Measurements from ENCODE around the gene MAP1B.

DNA sequence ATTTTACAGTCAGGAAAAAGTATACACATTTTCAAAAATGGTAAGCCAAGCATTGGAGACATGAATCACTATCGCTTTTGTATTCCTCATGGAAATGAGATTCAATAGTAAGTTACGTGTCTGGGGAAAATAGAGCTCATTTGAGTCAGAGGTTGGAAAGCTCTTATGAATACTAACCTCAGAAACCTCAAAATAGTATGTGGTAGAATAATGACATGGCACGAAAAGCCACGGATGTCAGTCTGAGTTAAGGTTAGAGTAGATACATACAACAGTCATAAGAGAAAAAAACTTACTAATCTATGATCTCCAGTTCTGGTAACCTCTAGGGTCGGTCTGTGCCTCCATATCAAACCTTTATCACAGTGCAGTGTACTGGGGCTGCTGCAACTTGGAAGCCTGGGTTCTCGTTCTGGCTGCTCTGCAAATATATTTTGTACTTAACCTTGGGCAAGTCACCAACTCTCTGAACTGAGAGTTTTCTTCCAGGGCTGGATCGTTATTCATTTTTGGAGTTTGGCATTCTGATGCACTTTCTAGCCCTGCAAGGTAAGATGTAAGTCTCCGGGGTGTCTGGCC lies 31.8 kb downstream of the MAP1B start:
- TF ChIP-seq, protein P1, sequence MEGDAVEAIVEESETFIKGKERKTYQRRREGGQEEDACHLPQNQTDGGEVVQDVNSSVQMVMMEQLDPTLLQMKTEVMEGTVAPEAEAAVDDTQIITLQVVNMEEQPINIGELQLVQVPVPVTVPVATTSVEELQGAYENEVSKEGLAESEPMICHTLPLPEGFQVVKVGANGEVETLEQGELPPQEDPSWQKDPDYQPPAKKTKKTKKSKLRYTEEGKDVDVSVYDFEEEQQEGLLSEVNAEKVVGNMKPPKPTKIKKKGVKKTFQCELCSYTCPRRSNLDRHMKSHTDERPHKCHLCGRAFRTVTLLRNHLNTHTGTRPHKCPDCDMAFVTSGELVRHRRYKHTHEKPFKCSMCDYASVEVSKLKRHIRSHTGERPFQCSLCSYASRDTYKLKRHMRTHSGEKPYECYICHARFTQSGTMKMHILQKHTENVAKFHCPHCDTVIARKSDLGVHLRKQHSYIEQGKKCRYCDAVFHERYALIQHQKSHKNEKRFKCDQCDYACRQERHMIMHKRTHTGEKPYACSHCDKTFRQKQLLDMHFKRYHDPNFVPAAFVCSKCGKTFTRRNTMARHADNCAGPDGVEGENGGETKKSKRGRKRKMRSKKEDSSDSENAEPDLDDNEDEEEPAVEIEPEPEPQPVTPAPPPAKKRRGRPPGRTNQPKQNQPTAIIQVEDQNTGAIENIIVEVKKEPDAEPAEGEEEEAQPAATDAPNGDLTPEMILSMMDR (IDR thresholded peaks at IDR 0.05): no peak
- no peak for TF ChIP-seq EZH2phosphoT487 (IDR thresholded peaks at IDR 0.05)
